Esophagus muscularis mucosa (tissue), 4 donors: ENCODE measurements around the gene MTPN.

Source experiments
- CTCF ChIP-seq, 3 experiments: fragments of 200-600 bp in 2 of 3; fragments of 450-650 bp in 1 of 3; sonication (generic) in 2 of 3; IDR thresholded peaks; one replicate each; pipeline ENCODE4 v1.5.1; 2017 to 2019; ENCODE audit warnings: antibody characterized with exemption in 3 of 3, mild to moderate bottlenecking in 2 of 3, moderate library complexity in 1 of 3
- EP300 ChIP-seq: sonication (generic); formaldehyde crosslinking; IDR thresholded peaks from one replicate; pipeline ENCODE4 v1.6.1; 2017; ENCODE audit warnings: antibody characterized with exemption
- POLR2AphosphoS5 ChIP-seq, 2 donors: sonication (generic); formaldehyde crosslinking; IDR thresholded peaks; one replicate each; pipeline ENCODE4 v1.6.1; 2017; ENCODE audit warnings: antibody characterized with exemption in 2 of 2

- TF ChIP-seq CTCF (IDR thresholded peaks at IDR 0.05) (no peak), EP300 (no peak), POLR2AphosphoS5 (IDR thresholded peaks at IDR 0.05) (no peak)
These were observed 72.9 kb downstream of the MTPN start for GRCh38 chr7:135904282-135904681.
